CD14-positive monocyte (primary cell): ENCODE data around the gene PVALEF. TPM values are rescaled to one million over a fixed set of nuclear protein-coding genes. Genes with fewer than 3 reads are reported as not detected.

Source experiments
- DNase-seq, 3 donors: peaks; one replicate each; pipeline ENCODE4 v3.0.0-alpha.2; 2011 to 2022
- H2AFZ ChIP-seq: 2 replicates; pipeline ENCODE4 v1.6.0; 2012; ENCODE audit warnings: mild to moderate bottlenecking, low read depth, low read length, inconsistent platforms; ENCODE audit not compliant: insufficient read depth, poor library complexity, severe bottlenecking
- H3K27ac ChIP-seq, 2 donors: 1 replicate in 1 of 2; 2 replicates in 1 of 2; pipeline ENCODE4 v1.5.1; 2012 to 2013; ENCODE audit warnings: low read length in 2 of 2, control low read depth in 1 of 2, inconsistent platforms in 1 of 2, low read depth in 1 of 2, mild to moderate bottlenecking in 1 of 2
- H3K27me3 ChIP-seq, 2 donors: one replicate each; pipeline versions ENCODE4 v1.6.0 to v1.6.1; 2011 to 2013; ENCODE audit warnings: low read length in 2 of 2; ENCODE audit not compliant: control insufficient read depth in 2 of 2, insufficient read depth in 2 of 2
- H3K36me3 ChIP-seq, 2 donors: replicated peaks in 1 of 2; 1 replicate in 1 of 2; 2 replicates in 1 of 2; pipeline versions ENCODE4 v1.5.1 to v1.6.1; 2012 to 2013; ENCODE audit warnings: low read length in 2 of 2, control low read depth in 1 of 2, inconsistent platforms in 1 of 2, mild to moderate bottlenecking in 1 of 2; ENCODE audit not compliant: insufficient read depth in 2 of 2, control insufficient read depth in 1 of 2
- H3K4me1 ChIP-seq, 2 donors: 1 replicate in 1 of 2; 2 replicates in 1 of 2; pipeline versions ENCODE4 v1.5.1 to v1.6.1; 2012 to 2013; ENCODE audit warnings: low read length in 2 of 2, control low read depth in 1 of 2, inconsistent platforms in 1 of 2, mild to moderate bottlenecking in 1 of 2, moderate library complexity in 1 of 2; ENCODE audit not compliant: insufficient read depth in 2 of 2, control insufficient read depth in 1 of 2
- H3K4me2 ChIP-seq: replicated peaks from 2 replicates; pipeline ENCODE3; 2012; ENCODE audit warnings: low read length, moderate library complexity, mild to moderate bottlenecking; ENCODE audit not compliant: poor library complexity, severe bottlenecking; ENCODE audit errors: extremely low read depth
- H3K4me3 ChIP-seq, 3 experiments: fragments of 200-600 bp in 1 of 3; sonication (generic) in 1 of 3; replicated peaks in 1 of 3; 1 replicate in 2 of 3; 2 replicates in 1 of 3; pipeline ENCODE4 v1.5.1; 2011 to 2013; ENCODE audit warnings: low read length in 3 of 3, mild to moderate bottlenecking in 3 of 3, control low read depth in 2 of 3, low read depth in 2 of 3, inconsistent platforms in 1 of 3, moderate library complexity in 1 of 3
- H3K79me2 ChIP-seq: 2 replicates; pipeline ENCODE4 v1.6.0; 2012; ENCODE audit warnings: mild to moderate bottlenecking, control low read depth, inconsistent platforms, low read length, moderate library complexity; ENCODE audit not compliant: insufficient read depth
- H3K9ac ChIP-seq: 2 replicates; pipeline ENCODE4 v1.6.0; 2017; ENCODE audit warnings: low read length, mild to moderate bottlenecking; ENCODE audit not compliant: insufficient read depth, poor library complexity, severe bottlenecking
- H3K9me3 ChIP-seq, 2 donors: replicated peaks in 1 of 2; 1 replicate in 1 of 2; 2 replicates in 1 of 2; pipeline versions ENCODE4 v1.5.1 to v1.6.1; 2012 to 2013; ENCODE audit warnings: low read length in 2 of 2, control low read depth in 1 of 2; ENCODE audit not compliant: control insufficient read depth in 1 of 2, insufficient read depth in 1 of 2
- H4K20me1 ChIP-seq: 2 replicates; pipeline ENCODE4 v1.6.0; 2012; ENCODE audit warnings: mild to moderate bottlenecking, low read length, control low read depth, moderate library complexity; ENCODE audit not compliant: insufficient read depth
- H3K27ac Mint-ChIP-seq, 7 donors: one replicate each; pipeline ENCODE4 v1.8.0; 2020; ENCODE audit warnings: mild to moderate bottlenecking in 7 of 7, mixed read lengths in 7 of 7, moderate library complexity in 6 of 7, inconsistent platforms in 2 of 7
- H3K27me3 Mint-ChIP-seq, 3 donors: one replicate each; pipeline ENCODE4 v1.8.0; 2021 to 2022; ENCODE audit warnings: low read depth in 3 of 3, mild to moderate bottlenecking in 3 of 3, mixed read lengths in 3 of 3, moderate library complexity in 3 of 3, inconsistent platforms in 1 of 3
- H3K36me3 Mint-ChIP-seq, 2 donors: one replicate each; pipeline ENCODE4 v1.8.0; 2020; ENCODE audit warnings: mixed read lengths in 2 of 2, inconsistent platforms in 1 of 2, mild to moderate bottlenecking in 1 of 2
- H3K4me1 Mint-ChIP-seq: one replicate; pipeline ENCODE4 v1.8.0; 2020; ENCODE audit warnings: mild to moderate bottlenecking, mixed read lengths
- H3K4me3 Mint-ChIP-seq, 2 donors: one replicate each; pipeline ENCODE4 v1.8.0; 2020; ENCODE audit warnings: mild to moderate bottlenecking in 2 of 2, mixed read lengths in 2 of 2, moderate library complexity in 1 of 2
- H3K9me3 Mint-ChIP-seq, 7 donors: one replicate each; pipeline ENCODE4 v1.8.0; 2020 to 2022; ENCODE audit warnings: mixed read lengths in 7 of 7, mild to moderate bottlenecking in 6 of 7, moderate library complexity in 6 of 7, inconsistent platforms in 2 of 7
- CTCF ChIP-seq: fragments of 200-600 bp; IDR thresholded peaks from one replicate; pipeline ENCODE4 v1.8.0; 2022; ENCODE audit warnings: antibody characterized with exemption, mild to moderate bottlenecking
- WGBS: methylation state at CpG from one replicate; pipeline ENCODE4 v1.1.5; 2013; ENCODE audit warnings: missing lambda C conversion rate; ENCODE audit not compliant: insufficient coverage; 5-methylcytosine and 5-hydroxymethylcytosine counted together
- intact Hi-C, 2 donors: fragments of 100-400 bp; cut with micrococcal nuclease; formaldehyde crosslinking; loops; one replicate each; pipeline versions ENCODE4 v1.15.0 to v1.15.1; 2023
- polyA plus RNA-seq, 3 donors: library from polyadenylated mRNA; depleted of rRNA in 1 of 3; unstranded in 2 of 3; stranded (reverse) in 1 of 3; fragments of 300-500 nt in 2 of 3; fragments of >200 nt in 1 of 3; fragmentation: Illumina TruSeq in 2 of 3; gene quantifications; 1 replicate in 2 of 3; 2 replicates in 1 of 3; pipeline ENCODE4 v1.2.3, GENCODE V29; 2012 to 2021

Gene PVALEF
- polyA plus RNA-seq, 3 donors: not detected

GRCh38 chr17:81127526-81128177 lies 37.7 kb upstream of the PVALEF start:
- H3K27ac Mint-ChIP-seq: no peak overlapping the region
- no peaks in the 10 kb centered on the region for H3K9me3 ChIP-seq
- peaks cover 0 to 5% (median 0%) of the 10 kb centered on the region in 3 donors for H3K27me3 Mint-ChIP-seq
- H3K9me3 Mint-ChIP-seq: peaks cover 0 to 2% (median 0%) of the 10 kb centered on the region in 7 donors
- no peak overlapping the region for H3K4me3 Mint-ChIP-seq
- no peaks in the 10 kb centered on the region for H3K79me2 ChIP-seq
- no peak overlapping the region for H3K9ac ChIP-seq
- no peak overlapping the region for H3K4me3 ChIP-seq
- H3K27me3 ChIP-seq: no peaks in the 10 kb centered on the region
- no peak overlapping the region for H2AFZ ChIP-seq
- no peak for TF ChIP-seq CTCF
- WGBS: 91% methylated on average over 6 of the region's 25 CpGs
- H3K27ac ChIP-seq: no peak overlapping the region
- no peak overlapping the region for H3K4me2 ChIP-seq
- peaks cover 32% of the 10 kb centered on the region for H4K20me1 ChIP-seq
- DNase-seq: no peak
- peaks cover 9 to 11% of the 10 kb centered on the region in 2 donors for H3K36me3 Mint-ChIP-seq
- peaks cover 6 to 13% of the 10 kb centered on the region in 2 donors for H3K36me3 ChIP-seq
- no peaks in the 10 kb centered on the region for H3K4me1 Mint-ChIP-seq
- intact Hi-C loops: no loop called here
- no peaks in the 10 kb centered on the region for H3K4me1 ChIP-seq

- Histone ChIP-seq H3K4me1 (no peaks in the 10 kb centered on the region), H3K36me3 (peaks cover 6 to 13% of the 10 kb centered on the region in 2 donors), H3K4me3 (no peak overlapping the region), H2AFZ (no peak overlapping the region), H3K9me3 (no peaks in the 10 kb centered on the region), H3K27ac (no peak overlapping the region), H3K79me2 (no peaks in the 10 kb centered on the region), H3K4me2 (no peak overlapping the region), H3K9ac (no peak overlapping the region), H3K27me3 (no peaks in the 10 kb centered on the region), H4K20me1 (peaks cover 38% of the 10 kb centered on the region)
- Mint-ChIP-seq H3K36me3 (peaks cover 9% of the 10 kb centered on the region in 2 donors), H3K27ac (no peak overlapping the region), H3K4me1 (no peaks in the 10 kb centered on the region), H3K27me3 (peaks cover 0 to 5% (median 0%) of the 10 kb centered on the region in 3 donors), H3K4me3 (no peak overlapping the region), H3K9me3 (no peaks in the 10 kb centered on the region)
- TF ChIP-seq CTCF: no peak
- intact Hi-C loops: no loop called here
- no peak for DNase-seq
- 92% methylated on average over 12 of the region's 14 CpGs for WGBS
Observed at GRCh38 chr17:81128338-81128737, 37.0 kb upstream of the PVALEF start.
